NCI-H2227 (cell line): ENCODE data around the gene STAT5A.
"Not testable (repeated sequence)": the region's sequence is repeated elsewhere in the genome, so short reads cannot be mapped to it uniquely, and the experiment has no call there.

Source experiments
- DNase-seq: peaks from one replicate; lab custom pipeline; 2025; ENCODE audit not compliant: unreplicated experiment; lab: John Stamatoyannopoulos, UW

The STAT5A gene

GRCh38 chr17:42359133-42359532 is 70.8 kb downstream of the STAT5A start:
- DNase-seq: no peak

DNA sequence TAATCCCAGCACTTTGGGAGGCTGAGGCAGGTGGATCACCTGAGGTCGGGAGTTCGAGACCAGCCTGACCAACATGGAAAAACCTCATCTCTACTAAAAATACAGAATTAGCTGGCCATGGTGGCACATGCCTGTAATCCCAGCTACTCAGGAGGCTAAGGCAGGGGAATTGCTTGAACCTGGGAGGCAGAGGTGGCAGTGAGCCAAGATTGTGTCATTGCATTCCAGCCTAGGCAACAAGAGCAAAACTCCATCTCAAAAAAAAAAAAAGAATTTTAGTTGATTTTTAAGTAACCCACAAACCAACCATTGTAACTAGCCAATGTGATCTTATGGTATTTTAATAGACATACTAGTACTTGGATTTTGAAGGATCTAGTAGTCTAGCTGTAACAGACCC is 72.1 kb downstream of the STAT5A start:
- DNase-seq: not testable (repeated sequence)
